Activated CD4-positive, alpha-beta T cell treated with anti-CD3 and anti-CD28 coated beads, Interleukin-2, amount 50 U/mL, for 24 hours (primary cell): ENCODE measurements around the gene RNF224.
A peak's percentile ranks its signal among the peaks of the same experiment; 100 is the strongest.

Experiments
- DNase-seq, 2 donors: peaks; one replicate each; pipeline ENCODE4 v3.0.0-alpha.2; 2020; ENCODE audit warnings: low read depth in 1 of 2, low spot score in 1 of 2

RNF224 gene

DNA sequence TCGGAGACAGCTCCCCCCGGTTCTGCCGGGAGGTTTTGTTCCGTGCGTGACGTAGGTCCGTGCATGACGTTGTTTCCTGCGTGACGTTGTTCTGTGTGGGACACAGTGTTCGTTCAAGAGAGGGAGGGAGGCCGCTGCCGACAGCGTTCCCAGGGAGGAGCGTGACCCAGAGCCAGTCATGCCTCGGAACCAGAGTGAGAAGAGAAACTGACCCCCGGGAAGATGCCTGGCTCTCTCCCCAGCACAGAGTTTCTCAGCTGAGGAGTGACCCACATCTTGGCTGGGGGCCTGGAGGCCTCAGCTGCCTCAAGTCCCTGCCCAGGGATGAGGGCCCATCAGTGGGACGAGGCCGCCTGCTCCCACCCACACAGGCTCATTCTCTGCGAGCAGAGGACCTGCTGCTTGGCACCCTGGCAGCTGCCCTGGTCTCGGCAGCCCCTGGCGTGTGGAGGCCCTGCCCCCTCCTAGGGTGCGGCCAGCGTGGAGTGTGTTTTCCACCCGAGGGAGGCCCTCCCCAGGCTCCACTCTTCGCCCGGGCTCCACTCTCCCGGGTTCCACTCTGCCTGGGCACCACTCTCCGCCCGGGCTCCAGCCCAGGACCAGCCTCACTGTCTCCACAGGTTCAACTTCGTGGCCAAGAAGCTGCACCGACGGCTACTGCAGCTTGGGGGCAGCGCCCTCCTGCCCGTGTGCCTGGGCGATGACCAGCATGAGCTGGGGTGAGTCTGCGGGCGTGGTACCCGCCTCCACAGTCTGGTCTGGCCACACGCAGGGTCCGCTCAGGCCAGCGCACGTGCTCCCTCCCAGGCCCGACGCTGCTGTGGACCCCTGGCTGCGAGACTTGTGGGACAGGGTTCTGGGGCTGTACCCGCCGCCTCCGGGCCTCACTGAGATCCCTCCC, 13.9 kb upstream of the RNF224 start:
- no peak for DNase-seq

DNA sequence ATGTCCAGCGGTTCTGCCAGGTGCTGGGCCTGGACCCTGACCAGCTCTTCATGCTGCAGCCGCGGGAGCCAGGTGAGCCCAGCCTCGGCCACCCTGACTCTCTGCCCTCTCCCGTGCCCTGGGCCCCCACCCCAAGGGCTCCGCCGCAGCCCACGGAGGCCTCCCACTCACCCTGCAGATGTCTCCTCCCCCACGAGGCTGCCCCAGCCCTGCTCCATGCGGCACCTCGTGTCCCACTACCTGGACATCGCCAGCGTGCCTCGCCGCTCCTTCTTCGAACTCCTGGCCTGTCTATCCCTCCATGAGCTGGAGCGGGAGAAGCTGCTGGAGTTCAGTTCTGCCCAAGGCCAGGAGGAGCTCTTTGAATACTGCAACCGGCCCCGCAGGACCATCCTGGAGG, 12.7 kb upstream of the RNF224 start:
- DNase-seq: no peak

DNA sequence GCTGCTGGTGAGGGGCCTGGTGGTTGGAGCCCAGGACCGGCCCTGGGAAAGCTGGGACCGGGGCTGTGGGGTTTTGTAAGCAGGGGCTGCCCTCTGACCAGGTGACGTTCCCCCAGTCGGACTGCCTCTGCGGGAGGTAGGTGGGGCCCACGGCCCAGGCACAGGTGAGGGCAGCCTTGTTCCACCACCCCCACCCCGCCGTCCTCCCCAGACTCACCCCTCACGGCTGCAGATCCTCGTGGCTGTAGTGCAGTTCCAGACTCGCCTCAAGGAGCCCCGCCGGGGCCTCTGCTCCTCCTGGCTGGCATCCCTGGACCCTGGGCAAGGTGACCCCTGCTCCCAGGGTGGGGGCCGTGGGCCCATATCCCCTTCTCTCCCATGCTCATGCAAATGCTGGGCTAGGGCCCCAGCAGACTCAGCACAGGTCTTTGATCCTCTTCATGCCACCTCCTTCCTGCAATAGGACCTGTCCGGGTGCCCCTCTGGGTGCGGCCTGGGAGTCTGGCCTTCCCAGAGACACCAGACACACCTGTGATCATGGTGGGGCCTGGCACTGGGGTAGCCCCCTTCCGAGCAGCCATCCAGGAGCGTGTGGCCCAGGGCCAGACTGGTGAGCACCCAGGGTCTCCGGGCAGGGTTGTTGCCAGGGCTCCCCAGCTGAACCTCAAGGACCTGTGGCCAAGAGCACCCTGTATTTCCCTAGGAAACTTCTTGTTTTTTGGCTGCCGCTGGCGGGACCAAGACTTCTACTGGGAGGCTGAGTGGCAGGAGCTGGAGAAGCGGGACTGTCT, 11.9 kb upstream of the RNF224 start:
- no peak for DNase-seq

DNA sequence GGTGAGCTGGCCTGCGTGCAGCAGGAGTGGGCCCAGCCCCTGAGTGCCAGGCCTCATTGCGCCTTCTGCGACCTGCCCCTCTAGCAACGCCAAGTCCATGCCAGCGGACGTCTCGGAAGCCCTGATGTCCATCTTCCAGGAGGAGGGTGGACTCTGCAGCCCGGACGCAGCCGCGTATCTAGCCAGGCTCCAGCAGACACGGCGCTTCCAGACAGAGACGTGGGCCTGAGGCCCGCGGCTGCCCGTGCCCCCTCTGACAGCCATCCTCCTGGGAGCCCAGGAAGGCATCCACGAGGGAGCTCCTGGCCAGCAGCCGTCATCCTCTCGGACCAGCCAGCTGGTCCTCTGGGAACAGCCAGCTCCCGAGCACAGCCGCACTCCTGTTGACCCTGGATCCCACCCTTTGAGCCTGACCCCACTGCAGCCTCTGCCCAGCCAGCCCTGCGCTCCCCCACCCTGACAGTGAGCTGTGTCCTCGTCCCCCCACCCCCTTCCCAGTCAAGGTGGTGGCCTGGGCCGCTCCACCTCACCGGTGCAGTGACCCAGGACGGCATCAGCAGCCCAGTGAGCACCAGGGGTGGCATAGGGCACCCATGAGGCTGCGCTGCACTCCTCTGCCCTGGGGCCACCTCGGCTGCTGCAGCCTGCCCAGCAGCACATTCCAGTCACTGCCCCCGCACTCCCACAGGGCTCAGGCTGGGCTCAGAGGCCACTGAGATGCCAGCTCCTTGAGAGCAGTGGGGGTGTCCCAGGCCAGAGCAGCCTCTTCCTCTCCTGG, 10.9 kb upstream of the RNF224 start:
- no peak for DNase-seq

DNA sequence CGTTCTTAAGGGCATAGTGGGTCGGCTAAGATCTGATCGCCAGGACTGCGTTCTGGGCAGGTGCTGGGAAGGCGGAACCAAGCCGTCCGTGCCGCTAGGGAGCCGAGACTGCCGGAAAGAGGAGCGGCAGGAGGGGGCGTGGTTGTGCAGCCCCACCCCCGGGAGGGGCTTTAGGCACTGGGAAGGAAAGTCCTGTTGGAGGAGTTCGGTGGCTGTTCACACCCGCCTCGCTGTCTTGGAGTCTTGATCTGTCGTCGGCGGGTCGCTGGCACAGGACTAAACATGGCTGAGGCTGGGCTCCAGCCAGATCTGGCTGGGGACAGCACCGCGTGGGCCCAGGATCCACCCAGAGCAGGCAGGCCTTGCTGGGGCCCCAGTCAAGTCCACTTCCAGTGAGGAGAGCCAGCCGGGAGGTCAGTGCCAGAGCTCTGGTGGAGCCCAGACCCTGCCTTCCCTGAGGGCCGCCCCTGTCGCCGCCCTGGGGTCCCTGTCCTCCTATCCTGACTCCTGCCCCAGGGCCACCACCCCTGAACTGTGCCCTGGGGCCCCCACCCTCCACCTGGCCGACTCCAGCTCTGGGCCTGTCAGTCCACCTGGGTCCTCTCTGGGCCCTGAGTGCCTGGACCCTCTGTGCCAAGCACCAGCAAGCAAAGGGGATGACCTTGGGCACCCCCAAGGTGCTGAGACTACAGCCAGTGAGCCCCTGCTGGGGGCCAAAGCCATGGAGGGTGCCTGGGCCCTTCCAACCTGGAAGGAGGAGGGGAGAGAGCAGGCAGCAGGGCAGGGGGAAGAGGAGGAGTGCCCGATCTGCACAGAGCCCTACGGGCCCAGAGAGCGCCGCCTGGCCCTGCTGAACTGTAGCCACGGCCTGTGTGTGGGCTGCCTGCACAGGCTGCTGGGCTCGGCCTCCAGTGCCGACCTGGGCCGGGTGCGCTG, 9.8 kb upstream of the RNF224 start:
- DNase-seq: no peak

DNA sequence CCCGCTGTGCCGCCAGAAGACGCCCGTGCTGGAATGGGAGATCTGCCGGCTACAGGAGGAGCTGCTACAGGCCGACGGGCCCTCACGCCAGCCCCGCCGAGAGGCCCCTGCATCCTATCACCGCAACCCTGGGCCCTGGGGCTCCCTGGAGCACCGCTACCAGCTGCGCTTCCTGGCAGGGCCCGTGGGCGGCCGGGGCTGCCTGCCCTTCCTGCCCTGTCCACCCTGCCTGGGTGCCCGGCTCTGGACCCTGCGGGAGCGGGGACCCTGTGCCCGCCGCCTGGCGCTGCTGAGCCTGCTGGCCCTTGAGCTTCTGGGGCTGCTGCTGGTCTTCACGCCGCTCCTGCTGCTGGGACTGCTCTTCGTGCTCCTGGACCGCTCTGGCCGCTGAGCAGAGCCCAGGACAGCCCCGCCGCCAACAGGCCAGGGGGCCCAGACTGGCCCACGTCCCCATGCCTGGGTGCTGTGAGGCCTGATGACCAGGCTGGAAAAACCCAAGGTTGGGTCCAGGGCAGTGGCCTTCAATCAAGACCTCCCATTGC, 9.0 kb upstream of the RNF224 start:
- no peak for DNase-seq

DNA sequence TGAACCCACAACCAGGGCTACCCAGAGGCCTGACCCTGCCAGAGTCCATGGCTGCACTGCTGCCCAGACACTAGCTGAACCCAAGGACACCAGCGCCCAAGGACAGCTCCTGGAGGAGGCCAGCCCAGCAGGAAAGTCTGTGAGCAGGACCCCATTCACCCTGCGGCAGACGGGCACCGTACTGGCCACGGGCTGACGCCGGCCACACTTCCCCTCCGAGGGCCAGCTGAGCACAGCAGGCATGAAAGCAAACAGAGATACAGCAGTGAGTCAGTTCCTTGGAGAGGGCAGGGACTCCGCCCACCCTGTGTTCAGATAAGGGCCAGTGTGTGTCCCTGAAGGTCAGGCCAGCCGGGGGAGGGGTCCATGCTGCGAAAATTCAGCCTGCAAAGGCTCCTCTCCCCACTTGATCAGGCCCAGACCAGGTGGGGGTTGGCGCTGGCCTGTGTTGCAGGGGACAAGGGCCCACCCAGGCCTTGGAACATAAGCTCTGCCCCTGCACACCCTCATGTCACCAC, 8.5 kb upstream of the RNF224 start:
- no peak for DNase-seq

DNA sequence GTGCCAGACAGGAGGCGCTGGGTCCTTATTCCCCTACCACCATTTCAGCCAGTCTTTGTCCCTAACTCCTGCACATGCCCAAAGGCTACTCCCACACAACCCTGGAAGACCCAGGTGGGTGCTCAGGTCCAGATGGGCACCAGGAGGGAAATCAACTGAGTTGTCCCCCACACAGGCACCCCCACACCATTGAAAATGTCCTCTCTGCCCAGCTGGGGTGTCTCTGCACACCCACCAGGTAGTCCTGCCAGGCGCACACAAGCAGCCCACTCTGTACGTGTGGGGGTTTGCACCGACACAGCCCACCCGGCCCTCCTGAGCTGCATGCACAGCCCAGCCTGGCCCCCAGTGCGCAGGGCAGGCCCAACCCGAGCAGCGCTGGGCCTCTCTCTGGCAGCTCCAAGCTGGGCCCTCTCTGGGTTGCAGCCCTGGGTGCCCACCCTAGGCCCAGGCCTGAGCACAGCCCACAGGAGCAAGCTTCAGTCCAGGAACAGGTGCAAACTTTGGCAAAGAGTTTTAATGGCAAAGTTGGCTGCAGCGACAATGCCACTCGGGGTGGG, 7.5 kb upstream of the RNF224 start:
- no peak for DNase-seq

DNA sequence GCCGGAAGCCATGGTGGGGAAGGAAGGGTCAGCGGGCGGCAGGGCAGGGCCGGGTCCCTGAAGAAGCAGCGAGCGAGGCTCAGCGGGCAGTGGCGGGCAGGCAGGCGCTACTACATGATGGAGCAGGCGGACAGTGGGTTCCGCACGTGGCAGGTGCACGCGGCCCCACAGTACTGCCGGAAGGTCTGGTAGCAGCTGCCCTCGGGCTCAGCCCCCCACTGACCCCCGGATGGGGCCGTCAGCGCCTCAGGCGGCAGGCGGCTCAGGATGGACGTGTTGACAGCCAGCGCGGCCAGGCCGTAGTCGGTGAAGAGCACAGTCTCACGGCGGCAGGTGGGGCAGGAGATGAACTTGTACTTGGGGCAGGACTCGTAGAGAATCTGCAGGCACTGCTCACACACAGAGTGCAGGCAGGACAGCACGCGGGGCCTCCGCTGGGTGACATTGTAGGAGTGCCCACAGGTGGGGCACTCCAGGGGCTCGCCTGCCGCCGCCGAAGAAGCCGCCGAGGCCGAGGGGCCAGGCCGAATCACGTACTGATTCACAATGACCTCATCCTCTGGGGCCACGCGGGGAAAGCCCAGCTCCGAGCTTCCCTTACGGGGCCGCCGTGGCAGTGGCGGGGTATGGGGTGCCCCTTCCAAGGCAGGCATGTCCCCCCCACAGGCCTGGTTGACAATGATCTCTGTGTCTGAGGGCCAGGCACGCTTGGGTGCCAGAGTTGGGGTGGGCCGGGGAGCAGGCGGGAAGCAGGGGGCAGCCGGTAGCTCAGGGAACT, 6.8 kb upstream of the RNF224 start:
- no peak for DNase-seq

DNA sequence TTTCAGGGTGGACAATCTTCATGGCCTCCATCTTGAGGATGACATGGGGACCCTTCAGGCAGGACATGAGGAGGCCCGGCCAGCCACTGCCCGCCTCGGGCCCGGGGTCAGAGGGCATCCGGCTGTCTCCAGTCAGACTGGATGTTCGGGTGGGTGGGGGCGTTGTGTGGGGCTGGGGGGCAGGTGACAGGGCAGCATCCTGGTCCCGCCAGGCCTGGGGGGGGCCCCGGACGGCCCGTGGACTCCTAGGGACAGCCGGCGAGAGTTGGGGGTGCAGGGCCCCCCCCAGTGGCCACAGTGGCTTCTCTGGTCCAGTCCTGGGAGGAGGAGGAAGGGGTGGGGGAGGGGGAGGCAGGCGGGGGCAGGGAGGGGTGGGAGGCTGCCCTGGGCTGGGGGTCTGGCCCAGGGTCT, 6.2 kb upstream of the RNF224 start:
- DNase-seq: no peak

DNA sequence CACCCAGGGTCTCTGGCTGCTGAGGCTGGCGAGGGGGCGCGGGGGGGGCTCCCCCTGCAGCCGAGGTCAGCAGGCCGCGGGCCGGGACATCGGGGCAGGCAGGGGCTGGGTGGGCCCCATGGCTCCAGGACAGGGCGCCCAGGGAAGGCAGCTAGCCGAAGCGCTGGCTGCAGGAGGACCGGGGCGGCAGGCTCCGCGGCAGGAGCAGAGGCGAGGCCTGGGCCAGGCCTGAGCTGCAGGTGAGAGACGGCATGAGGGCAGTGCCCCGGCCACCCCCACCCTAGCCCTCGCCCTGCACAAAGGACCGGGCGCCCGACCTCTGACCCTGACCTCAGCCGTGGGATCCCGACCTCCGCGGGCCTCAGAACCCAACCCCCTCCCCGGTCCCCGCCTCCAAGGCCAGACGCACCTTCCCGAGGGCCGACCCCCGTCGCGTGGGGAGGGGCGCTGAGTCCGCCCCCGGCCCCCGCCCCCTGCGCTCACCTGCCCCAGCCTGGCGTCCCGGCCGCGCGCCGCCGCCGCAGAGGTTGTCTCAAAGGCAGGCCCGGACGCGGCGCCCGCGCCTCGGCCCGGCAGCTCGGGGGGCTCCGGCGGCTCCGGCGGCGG, 5.7 kb upstream of the RNF224 start:
- no peak for DNase-seq

DNA sequence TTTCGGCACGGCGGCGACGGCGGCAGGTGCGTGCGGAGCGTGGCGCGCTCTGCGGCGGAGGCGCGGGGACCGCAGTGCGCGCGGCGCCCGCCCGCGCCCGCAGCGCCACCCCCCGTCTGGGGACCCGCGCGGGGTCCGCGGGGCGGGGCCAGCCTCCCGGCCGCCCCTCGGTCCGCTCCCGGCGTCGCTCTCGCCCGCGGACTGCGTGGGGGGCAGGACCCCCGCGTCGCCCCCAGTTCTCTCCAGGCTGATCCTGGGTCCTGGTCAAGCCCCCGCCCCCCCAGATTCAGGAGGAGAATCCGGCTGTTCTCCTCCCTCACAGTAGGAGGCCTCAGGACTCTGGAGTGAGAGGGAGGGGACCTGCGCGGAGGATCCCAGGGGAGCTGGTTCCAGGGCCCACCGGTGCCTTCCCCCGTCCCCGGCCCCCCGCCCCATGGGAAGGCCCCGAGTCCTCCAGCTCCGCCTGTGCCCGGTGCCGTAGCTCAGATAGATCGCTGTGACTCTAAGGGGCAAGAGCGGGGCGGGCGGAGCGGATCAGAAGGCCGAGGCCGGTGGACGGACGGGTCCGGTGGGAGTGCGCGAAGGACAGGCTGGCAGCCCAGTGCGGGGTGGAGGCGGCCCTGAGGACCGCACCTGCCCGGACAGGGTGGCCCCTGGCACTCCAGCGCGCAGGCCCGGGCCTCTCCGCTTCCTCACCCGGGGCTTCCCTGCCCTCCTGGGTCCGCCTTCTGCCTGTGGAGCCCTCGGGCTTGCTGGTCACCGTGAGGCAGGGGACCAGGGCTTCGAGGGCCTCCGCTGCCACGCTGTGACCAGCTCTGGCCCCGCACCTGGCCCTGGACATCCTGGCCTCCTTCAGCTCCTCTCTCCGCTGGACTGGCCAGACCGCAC, 4.9 kb upstream of the RNF224 start, which contains the start of gene RNF208:
Gene RNF208, minus strand, starts transcription at position 51 of the 888 bp plus-strand sequence. CDS start 1,028 bp downstream, outside the sequence.
- no peak for DNase-seq

DNA sequence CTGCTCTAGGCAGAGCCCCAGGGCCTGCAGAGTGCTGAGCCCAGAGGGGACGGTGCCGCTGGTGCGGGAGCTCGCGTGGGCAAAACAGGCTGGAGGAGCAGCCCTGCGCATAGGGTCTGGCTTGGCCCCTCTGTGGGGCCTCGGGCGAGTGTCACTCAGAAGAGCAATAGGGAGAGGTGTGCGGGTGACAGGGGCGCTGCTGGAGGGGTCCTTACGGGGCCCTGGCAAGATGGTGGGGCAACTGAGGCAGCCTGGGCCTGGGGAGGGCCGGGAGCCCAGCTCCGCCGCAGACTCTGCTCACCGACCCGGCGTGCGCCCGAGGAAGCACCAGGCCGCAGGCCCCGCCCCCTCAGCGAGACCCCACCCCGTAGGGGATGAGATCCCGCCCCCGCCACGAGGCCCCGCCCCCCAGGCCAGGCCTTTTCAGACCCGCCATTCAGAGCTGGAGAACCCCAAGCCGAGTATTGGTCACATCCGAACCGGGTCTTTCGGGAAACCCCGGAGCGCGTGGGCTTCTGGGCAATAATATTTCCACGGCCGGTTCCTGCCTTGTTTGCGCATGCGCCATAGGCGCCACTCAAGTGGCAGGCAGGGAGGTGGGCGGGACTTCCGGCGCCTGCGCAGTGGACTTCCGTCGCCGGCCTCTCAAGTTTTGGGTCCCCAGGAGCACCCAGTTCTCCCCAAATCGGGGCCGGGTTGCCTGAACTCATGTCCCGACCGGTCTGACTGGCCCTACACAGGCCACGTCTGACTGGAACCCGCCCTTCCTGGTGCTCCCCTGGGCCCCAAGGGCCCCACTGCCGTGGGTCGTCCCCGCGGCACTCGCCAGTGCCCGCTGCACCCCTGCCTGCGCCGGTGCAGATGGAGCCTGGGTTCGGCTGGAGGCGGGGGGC, 4.0 kb upstream of the RNF224 start:
- DNase-seq: peak; percentile 97 to 99

DNA sequence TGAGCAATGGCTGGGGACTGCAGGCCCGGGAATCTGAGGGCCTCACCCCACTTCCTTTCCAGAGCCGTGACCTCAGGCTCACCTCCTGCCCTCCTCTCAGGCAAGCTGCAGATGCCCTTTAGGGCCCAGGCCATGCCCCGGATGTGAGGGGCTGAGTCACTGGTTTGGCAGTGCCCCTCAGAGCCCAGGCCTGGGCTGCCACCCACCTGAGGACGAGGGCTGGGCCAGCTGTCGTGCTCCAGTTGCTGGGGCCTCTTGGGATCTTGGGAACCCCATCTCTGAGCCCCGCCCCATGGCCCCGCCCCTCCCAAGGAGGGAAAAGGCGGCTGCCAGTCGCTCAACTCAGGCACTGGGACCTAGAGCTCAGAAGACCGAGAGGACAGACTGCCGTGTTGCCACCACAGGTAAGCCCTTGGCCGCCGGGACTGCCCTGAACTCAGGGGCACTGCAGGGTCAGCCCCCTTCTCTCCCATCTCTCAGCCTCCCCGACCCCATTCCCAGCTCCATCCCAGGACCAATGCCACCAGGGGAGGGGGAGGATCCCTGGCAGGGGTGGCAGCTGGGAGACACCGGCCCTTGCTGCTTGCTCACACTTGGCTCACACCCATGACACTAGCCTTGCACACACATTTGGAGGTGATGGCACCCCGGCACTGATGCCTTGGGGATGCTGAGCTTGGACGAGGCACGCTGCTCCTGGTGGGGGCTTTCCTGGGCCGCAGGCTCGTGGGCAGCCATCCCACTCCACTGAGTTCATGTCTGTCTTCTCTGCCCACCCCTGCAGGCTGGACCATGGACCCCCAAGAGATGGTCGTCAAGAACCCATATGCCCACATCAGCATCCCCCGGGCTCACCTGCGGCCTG, 2.2 kb upstream of the RNF224 start, which contains the start of gene CYSRT1:
Gene CYSRT1, plus strand, starts transcription at position 345 of the 865 bp plus-strand sequence. Its CDS starts 448 bp downstream, at position 793.
- DNase-seq: no peak

DNA sequence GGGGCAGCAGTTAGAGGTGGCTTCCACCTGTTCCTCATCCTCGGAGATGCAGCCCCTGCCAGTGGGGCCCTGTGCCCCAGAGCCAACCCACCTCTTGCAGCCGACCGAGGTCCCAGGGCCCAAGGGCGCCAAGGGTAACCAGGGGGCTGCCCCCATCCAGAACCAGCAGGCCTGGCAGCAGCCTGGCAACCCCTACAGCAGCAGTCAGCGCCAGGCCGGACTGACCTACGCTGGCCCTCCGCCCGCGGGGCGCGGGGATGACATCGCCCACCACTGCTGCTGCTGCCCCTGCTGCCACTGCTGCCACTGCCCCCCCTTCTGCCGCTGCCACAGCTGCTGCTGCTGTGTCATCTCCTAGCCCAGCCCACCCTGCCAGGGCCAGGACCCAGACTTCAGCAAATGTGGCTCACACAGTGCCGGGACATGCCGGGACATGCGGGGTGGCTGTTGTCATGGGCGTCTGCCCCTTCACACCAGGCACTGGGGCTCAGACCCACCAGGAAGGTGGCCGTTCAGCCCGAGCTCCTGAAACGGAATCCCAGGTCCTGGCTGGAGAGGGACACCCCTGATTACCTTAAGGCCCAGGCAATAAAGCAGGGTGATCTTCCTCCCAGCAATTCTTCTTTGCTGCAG, 1.5 kb upstream of the RNF224 start:
- DNase-seq: no peak
